Activated CD4-positive, alpha-beta T cell treated with anti-CD3 and anti-CD28 coated beads for 24 hours (primary cell): ENCODE data around the gene ADRA2C.

Experiments
- DNase-seq, 2 donors: peaks; one replicate each; pipeline ENCODE4 v3.0.0-alpha.2; 2020; ENCODE audit warnings: low read depth in 2 of 2

The ADRA2C gene

DNA sequence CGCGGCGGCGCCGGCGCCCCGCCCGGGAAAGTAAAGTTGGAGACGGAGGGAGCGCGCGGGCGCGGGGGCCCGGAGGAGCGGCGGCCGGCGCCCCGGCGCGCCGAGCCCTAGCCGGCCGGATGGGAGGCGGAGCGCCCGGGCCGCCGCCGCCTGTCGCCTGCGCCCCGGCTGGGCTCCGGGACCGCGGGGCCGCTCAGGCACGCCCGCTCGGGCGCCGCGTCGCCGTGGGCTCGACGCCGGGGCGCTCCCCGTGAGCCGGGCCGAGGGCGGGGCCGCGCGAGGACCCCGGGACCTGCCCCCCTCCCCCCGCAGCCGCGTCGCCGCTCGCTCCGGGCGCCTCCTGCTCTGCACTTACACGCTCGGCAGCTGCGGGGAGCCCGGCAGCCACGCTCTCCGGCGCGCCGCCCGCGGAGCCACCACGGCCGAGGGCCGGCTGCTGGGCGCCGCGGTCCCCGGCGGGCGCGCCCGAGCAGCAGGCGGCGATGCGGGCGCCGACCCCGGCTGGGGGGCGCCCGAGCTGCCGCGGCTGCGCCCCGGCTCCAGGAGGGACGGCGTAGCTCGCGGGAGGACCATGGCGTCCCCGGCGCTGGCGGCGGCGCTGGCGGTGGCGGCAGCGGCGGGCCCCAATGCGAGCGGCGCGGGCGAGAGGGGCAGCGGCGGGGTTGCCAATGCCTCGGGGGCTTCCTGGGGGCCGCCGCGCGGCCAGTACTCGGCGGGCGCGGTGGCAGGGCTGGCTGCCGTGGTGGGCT, at the start of gene ADRA2C:
Gene ADRA2C (plus strand): TSS at position 350 of the 749 bp plus-strand sequence. CDS start 222 bp downstream, at position 572.
- no peak for DNase-seq

DNA sequence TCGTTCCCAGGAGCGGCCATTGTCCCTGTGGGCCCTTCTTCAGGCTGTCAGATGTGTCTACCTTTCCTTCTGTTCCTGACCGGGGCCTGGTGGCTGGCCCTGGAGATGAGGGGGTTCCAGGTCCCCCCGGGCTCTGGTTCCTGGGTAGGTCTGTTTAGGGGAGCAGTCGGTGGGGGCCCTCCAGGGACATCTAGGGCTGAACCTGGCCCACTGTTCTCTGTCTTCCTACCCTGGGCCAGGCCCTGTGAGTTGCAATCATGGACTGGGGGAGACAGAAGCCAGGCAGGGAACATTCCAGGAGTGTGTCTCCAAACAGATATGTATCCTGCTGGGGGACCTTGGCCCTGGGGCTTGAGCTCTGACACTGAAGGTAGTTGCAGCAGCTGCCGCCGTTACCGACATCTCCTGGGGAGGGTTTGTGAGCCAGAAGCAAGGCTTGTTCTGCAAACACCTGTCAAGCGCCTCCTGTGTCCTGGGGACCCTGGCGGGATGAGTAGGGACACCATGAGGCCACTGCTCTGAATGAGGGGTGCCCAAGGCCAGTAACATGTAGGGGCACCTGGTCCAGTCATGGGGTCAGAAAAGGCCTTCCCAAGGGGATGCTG, 49.5 kb upstream of the ADRA2C start:
- DNase-seq: no peak

DNA sequence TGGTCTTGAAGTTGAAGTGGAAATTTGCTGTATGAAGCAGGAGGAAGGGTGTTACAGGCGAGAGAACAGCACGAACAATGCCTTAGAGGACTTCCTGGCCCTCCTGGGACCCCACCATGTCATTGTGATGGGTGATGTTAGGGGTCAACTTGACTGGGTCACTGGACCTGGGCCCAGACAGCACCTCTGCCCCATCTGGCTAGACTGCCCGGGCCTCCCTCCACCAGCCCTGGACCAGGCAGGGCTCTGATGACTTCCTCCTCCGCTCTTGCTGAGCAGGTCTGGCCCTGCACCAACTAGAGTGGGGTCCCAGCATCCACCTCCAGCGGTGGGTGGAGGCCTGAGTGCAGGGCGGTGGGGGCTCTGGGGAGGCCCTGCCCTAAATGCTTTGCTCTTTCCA, 48.9 kb upstream of the ADRA2C start:
- DNase-seq: no peak

DNA sequence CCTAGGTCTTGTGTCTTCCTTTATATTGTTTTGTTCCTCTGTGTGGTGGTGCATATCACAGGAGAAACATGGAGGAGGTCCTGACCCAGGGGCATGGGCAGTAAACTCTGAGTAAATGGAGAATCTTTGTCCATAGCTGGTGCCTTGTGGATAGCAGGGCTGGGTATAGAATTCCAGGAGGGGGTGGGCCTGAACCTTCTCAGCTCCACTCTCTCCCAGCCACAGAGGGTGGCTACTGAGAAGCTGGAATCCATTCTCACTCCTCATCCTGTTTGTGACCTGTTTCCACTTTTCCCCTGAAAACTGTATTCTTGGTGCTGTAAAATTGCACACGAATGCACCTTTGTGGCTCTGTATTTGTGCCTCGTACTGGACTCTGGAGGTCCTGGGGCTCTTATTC, 47.7 kb upstream of the ADRA2C start:
- no peak for DNase-seq

DNA sequence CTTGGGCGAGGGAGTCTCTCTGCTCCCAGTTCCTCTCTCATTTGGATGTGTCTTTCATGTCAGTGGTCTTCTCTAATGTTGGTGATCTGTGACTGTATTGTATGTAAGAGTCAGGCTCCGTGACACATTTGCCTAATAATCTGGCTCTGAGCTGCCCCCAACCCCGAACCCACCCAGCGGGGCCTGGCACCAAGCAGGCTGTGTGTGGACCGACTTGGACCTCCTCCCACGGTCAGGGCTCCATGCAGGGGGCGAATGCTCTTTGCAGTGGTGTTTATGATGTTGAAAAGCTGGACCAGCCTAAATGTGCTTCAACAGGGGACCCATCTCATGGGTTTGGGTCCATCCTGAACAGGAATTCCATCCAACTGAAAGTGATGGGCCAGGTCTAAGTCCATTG, 47.0 kb upstream of the ADRA2C start:
- DNase-seq: no peak

DNA sequence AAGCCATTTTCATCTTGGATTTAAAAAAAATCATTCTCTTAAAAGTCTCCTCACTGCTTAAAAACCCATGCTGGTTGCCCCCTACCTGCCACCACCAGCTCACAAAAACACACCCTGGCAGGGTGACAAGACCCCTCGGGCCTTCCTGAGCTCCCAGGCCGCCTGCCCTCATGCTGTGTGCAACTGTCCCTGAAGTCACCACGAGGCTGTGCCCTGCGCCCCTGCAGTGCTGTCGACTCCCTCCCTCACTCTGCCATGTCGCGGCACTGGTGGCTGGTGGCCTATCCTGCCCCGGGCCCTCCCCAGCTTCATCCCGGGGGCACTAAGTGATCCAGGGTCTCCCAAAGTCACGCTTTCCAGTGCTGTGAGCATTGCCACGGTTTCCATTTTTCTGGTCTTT, 46.3 kb upstream of the ADRA2C start:
- DNase-seq: no peak

DNA sequence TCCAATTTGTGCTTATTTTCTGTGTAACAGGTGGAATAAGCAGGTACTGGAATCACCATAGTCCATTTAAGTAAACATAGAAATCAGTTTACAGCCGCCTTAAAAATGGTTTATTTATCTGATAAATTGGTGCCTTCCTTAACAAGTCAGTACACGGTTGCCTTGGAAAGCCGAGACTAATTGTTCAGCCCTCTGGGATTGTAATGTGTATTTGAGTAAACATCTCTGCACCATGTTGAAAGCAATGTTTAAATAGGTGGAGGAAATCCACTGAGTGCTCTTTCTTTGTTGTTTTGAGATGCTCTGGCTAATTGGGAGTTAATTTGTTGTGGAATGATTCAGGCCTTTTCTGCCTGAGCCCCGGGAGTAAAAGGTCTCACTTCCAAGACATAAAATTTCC, 45.7 kb upstream of the ADRA2C start:
- no peak for DNase-seq

DNA sequence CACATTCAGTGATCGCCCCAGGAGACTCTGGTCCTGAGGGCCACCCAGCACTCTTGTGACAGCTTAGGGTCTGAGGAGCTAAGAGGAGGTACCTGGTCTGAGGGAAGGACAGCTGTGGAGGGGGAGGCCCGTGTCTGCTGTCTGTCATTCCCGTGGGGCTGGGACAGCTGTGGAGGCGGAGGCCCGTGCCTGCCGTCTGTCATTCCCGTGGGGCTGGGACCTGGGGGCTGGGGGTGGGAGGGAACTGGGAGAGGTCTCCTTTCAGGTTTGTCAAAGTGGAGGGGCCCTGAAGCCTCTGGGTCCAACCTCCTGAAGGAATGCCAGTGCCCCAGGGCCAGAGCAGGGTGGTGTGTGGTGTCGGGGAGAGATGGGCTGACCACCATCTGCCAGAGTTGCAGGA, 45.0 kb upstream of the ADRA2C start:
- DNase-seq: no peak

DNA sequence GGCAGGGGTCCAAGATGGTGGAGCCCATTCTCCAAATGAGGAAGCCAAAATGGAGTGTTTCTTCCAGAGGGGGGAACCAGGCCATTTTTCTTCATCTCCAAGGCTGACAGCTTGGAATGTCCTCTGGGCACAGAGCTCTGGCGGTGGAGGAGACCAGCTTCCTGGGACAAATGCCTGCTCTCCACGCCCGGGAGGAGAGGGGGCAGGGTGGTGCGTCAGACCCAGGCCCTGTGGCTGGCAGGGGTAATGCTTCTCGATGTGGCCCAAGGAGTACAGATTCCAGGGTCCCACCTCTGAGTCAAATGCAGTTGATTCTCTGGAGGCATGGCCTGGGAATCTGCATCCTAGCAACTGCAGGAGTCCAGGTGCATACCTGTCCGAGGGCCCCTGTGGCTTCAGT, 44.6 kb upstream of the ADRA2C start:
- DNase-seq: no peak

DNA sequence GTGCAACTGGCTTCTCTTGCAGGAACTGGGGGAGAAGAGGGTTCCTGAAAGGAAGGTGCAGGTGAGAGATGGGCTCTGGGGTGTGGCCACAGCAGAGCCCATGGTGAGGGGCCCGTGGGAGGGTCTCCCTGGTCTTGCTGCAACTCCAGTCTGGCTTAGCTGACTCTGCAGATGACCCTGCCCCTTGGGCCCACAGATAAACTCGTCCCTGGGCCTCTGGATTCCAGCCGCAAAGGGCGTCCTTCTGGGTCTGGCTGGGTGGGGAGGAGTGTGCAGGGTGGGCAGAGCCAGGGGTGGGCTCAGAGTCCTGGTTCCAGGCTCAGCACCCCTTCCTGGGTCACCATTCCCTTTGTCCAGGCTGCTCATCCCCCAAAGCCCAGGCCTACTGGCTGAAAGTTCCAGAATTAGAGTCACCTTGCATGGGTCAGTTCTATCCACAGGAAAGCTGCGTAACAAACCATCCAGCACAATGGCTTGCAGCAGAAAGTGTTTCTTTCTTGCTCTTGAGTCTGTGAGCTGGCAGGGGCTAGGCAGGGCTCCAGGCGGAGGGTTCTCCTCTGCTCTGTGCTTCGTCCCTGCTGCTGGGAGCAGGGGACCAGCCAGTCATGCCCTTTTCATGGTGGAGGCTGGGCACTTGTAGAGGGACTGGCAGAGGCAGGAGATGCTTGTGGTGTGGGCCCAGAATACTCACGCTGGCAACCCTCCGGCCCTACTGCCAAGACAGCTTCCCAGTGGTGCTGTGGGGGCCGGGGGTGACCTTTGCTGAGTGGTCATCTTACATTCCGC, 43.5 kb upstream of the ADRA2C start:
- DNase-seq: no peak

DNA sequence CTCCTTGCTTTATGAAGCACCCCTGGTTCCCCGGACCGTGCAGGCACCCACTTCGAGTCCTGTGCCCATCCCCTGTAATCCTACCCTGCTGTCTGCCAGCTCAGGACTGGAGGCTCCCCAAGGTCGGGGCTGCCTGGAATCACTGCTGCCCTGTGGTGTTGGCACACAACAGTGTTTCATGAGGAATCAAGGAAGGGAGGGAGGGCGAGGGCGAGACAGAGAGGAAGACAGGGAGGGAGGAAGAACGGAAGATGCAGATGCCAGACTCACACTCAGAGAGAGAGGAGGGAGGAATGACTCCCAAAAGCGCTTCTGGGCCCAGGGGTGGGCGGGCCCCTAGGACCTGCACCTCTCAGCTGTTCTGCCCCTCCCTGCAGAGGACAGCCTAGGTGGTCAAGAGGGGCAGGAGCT, 42.9 kb upstream of the ADRA2C start:
- DNase-seq: no peak

DNA sequence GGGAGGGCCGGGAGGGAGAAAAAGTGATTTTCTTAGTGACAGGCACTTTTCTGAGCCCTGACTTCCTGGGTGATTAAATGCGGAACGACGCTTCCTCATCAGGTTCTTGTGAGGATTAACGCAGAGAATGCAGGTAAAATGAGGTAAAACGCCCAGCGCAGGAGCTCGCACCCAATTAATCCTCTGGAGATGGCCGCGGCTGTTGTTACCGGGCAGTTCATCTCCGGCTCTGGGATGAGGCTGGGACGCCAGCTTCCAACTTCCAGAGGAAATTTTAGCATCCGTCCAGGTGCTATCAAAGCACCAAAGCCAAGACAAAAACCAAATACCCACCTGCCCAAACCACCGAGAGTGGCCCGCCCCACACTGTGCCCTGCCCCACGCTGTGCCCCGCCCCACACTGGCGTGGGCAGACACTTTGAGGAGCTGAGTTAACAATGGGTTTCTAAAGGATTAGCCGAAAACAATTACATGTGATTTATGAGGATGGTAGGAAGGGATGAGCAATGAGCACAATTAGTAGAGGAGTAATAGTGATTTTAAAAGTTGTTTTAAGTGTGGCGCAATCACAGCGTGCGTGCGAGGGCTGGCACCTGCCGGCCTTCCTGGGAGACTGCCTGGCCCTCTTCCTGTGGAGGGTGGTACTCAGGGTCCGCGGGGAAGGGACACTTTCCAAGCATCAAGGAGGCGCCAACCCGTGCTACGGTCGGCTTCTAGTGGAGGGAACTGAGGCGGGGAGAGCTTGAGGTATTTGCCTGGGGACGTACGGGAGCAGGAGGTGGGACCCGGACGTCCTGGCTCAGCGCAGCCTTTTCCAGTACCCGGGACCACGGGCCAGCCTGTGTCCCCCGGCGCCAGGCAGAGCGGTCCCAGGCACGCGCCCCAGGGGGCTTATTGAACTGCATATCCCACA, 41.6 kb upstream of the ADRA2C start:
- no peak for DNase-seq

DNA sequence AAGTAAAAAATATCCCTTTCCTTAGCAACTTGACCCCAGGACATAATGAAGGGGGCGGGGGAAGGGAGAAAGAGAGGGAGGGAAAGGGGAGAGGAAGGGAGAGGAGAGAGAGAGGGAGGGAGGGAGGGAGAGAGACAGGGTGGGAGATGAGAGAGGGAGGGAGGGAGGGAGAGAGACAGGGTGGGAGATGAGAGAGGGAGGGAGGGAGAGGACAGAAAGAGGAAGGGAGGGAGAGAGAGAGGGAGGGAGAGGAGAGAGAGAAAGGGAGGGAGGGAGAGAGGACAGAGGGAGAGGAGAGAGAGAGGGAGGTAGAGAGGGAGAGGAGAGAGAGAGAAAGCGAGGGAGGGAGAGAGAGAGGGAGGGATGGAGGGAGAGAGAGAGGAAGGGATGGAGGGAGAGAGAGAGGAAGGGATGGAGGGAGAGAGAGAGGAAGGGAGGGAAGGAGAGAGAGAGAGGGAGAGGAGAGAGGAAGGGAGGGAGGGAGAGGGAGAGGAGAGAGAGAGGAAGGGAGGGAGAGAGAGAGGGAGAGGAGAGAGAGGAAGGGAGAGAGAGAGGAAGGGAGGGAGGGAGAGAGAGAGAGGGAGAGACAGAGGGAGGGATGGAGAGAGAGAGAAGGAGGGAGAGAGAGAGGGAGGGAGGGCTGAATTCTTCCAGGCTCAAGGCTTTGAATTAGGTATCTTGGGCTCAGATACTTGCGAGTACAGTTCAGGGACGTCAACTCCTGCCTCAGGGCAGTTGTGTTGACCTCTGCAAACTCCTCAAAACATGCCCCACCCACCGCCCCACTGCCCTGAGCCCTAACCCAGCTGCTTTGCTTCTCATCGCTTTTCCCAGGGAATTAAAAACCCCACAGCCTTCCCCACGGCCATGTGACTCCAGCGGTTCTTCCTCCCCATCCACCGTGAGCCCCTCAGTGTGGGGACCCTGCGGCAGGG, 40.0 kb upstream of the ADRA2C start:
- DNase-seq: no peak

DNA sequence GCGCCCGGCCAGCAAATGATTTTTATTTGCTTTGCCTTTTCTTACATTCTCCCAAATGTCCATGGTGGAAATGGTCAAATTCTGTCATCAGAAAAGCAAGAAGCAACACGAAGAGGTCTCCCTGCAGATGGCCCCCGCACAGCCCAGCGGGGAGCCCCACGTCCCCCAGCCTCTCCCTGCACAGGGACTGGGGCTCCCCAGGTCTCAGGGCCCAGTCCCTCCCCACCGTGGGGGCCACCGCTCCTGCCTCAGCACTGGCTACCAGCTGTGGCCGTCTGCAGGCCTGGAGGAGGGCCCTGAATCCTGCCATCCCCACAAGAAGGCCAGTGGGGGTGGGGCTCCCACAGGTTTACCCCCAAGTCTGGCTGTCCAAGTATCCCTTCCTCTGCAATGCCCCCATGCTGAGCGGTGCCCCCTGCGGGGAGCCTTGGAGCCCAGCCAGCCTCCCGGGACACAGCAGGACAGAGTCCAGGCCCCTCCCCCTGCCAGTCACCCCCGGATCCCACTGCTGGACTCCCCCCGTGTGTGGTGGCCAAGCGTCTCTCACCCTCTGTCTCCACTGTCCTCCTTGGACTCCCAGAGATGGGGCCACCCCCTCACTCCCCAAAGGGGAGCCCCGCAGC, 38.2 kb upstream of the ADRA2C start:
- no peak for DNase-seq

DNA sequence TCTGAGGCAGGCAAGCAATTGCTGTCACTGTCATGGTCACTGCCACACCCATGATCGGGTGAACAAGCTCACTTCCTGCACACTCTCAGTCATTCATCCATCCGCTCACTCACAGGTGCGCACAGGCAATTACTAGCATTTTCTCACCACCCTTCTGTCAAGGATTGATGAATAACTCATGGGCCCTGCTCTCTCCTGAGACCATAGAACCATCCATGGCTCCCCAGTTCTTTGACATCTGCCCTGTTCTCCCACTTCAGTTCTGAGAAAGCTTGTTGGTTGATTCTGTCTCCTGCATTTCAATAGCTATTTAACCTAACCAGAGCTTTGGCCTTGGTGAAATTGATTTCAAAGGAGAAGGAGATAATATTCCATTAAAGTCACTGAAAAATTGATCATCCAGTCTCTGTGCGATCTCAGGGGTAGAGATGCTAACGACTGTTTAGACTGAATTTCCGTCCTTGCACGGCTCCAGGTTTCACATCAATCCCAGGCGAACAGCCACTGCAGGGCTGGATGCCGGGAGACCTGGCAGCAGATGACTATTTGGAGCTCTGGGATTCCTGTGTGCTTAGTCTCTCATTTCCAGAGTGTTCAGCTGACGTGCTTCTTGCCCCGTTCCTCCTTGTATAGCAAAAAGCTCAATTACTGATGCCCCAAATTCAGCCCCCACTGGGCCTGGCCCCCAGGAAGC, 36.9 kb upstream of the ADRA2C start:
- no peak for DNase-seq

DNA sequence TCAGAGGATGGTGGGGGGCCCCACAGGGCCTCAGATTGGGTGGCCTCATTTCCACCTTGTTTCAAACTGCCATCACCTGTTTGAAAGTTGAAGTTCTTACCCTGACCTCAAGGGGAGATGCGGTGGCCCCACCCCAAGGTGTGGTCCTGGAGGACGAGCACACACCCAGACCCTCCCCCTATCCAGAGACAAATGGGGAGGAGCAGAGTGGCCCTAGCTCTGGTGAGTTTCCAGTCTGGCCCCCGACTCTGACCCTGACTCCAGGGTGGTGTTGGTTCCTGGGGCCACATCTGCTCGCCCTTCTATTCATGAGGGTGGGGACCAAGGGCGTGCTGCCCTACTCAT, 36.3 kb upstream of the ADRA2C start:
- no peak for DNase-seq

DNA sequence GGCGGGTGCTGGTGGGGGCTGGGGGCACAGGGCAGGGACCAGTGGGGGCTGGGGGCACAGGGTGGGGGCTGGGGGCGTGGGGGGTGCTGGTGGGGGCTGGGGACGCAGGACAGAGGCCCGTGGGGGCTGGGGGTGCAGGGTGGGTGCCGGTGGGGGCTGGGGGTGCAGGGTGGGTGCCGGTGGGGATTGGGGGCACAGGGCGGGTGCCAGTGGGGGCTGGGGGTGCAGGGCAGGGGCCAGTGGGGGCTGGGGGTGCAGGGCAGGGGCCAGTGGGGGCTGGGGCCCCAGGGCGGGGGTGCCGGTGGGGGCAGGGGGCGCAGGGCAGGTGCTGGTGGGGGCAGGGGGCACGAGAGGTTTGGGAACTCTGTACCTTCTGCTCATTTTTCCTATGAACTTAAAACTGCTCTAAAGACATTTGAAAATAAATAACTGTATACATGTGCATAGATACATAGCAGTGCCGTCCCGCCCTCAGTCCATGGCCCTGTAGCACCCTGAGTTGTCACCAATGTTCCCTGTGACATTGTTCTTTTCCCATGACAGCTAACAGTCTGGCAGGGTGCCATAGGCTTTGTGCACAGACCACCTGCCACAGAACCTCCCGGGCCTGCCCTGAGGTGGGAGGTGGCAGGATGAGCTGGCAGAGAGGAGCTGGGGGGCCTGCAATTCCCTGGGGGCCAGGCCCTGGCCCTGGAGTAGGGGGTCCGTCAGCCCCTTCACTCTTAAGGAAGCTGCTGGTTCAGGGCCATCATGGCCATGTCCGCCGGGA, 35.6 kb upstream of the ADRA2C start:
- no peak for DNase-seq

DNA sequence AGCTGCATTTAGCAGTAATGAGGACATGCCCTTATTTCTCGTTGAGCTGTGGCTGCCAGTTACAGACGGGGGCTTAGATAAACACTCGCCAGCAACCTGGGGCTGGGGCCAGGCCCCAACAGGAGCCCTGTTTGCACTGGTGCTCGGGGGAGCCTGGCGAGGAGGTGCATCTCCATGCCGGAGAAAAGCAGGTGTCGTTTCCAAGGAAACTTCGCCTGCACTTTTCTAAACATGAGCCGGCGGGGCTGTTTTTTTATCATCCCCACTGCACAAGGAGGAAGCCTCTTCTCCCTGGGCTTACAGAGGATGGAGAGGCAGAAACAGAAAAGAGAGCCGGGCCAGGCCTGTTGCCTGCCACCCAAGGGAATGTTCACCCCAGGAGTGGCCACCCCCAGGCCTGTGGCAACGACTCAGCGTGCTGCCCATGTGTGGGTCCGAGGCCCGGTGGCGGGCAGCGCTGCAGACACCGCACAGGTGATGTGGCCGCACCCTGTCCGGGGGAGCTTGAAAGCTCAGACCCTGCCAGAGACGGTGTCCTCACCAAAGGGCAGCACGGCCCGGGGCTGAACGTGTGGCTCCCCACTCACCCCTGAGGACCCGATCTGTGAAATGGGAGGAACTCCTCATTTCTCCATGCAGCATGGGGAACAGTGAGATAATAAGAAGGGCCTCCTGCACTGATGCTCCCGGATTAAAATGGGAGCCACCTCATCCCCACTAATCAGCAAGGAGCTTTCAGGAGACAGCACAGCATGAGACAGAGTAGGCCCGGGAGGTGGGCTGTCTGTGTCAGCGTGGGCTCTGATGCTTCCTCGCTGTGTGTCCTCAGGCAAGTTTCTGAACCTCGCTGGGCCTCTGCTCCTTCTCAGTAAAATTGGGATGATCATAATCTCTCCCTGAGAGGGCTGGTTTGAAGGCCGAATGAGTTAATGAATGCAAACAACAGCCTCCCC, 33.8 kb upstream of the ADRA2C start:
- DNase-seq: no peak
